Keratinocyte (primary cell): Measurements from ENCODE around the gene PLPP1. TPM values are rescaled to one million over a fixed set of nuclear protein-coding genes. Genes with fewer than 3 reads are reported as not detected.

Experiments used
- DNase-seq: peaks from one replicate; pipeline ENCODE4 v3.0.0-alpha.2; 2011; ENCODE audit warnings: low read depth, missing footprints, low spot score
- FAIRE-seq: peaks from 2 replicates; lab custom pipeline; 2011; peaks lifted over from hg19 to GRCh38; lab: Jason Lieb, UNC
- H2AFZ ChIP-seq: 2 replicates; pipeline ENCODE4 v1.6.0; 2012; ENCODE audit warnings: low read length, control low read depth, inconsistent platforms; ENCODE audit not compliant: control insufficient read depth
- H3K27ac ChIP-seq: 2 replicates; pipeline ENCODE4 v1.5.1; 2011; ENCODE audit warnings: low read length; ENCODE audit not compliant: control insufficient read depth, insufficient read depth
- H3K27me3 ChIP-seq: 3 replicates; pipeline ENCODE4 v1.6.0; 2011; ENCODE audit warnings: low read length; ENCODE audit not compliant: control insufficient read depth, insufficient read depth; ENCODE audit errors: extremely low read depth
- H3K36me3 ChIP-seq, 2 experiments: 2 replicates in 1 of 2; 3 replicates in 1 of 2; pipeline ENCODE4 v1.5.1; 2011; ENCODE audit warnings: low read length in 2 of 2, mild to moderate bottlenecking in 1 of 2; ENCODE audit not compliant: control insufficient read depth in 2 of 2, insufficient read depth in 2 of 2; ENCODE audit errors: extremely low read depth in 1 of 2
- H3K4me1 ChIP-seq: 3 replicates; pipeline ENCODE4 v1.5.1; 2011; ENCODE audit warnings: low read length; ENCODE audit not compliant: control insufficient read depth, insufficient read depth; ENCODE audit errors: extremely low read depth
- H3K4me2 ChIP-seq: 3 replicates; pipeline ENCODE4 v1.6.0; 2011; ENCODE audit warnings: low read depth, low read length; ENCODE audit not compliant: control insufficient read depth, insufficient read depth; ENCODE audit errors: extremely low read depth
- H3K4me3 ChIP-seq, 3 experiments: fragments of 200-600 bp in 1 of 3; sonication (generic) in 1 of 3; 2 replicates in 2 of 3; 3 replicates in 1 of 3; pipeline ENCODE4 v1.5.1; 2011 to 2016; ENCODE audit warnings: low read length in 3 of 3, mild to moderate bottlenecking in 3 of 3, control low read depth in 2 of 3, inconsistent platforms in 1 of 3, low read depth in 1 of 3, mixed read lengths in 1 of 3, mixed run types in 1 of 3, moderate library complexity in 1 of 3; ENCODE audit not compliant: control insufficient read depth in 2 of 3, insufficient read depth in 2 of 3; ENCODE audit errors: extremely low read depth in 1 of 3
- H3K79me2 ChIP-seq: 2 replicates; pipeline ENCODE4 v1.6.0; 2012; ENCODE audit warnings: low read length; ENCODE audit not compliant: control insufficient read depth, insufficient read depth
- H3K9ac ChIP-seq: 3 replicates; pipeline ENCODE4 v1.6.0; 2011; ENCODE audit warnings: low read length; ENCODE audit not compliant: control insufficient read depth, insufficient read depth; ENCODE audit errors: extremely low read depth
- H3K9me1 ChIP-seq: 3 replicates; pipeline ENCODE4 v1.6.0; 2011; ENCODE audit warnings: low read length; ENCODE audit not compliant: control insufficient read depth, insufficient read depth; ENCODE audit errors: extremely low read depth
- H3K9me3 ChIP-seq: 2 replicates; pipeline ENCODE4 v1.5.1; 2012; ENCODE audit warnings: low read depth, low read length; ENCODE audit not compliant: control insufficient read depth
- H4K20me1 ChIP-seq: 3 replicates; pipeline ENCODE4 v1.6.0; 2011; ENCODE audit warnings: low read length; ENCODE audit not compliant: control insufficient read depth, insufficient read depth; ENCODE audit errors: extremely low read depth
- CTCF ChIP-seq, 3 experiments: IDR thresholded peaks in 1 of 3; conservative IDR thresholded peaks in 1 of 3; optimal IDR thresholded peaks in 1 of 3; 2 replicates in 2 of 3; 3 replicates in 1 of 3; pipeline versions ENCODE3 to v1.5.1; 2011; ENCODE audit warnings: low read length in 3 of 3, mild to moderate bottlenecking in 3 of 3, moderate library complexity in 2 of 3, control low read depth in 1 of 3, inconsistent platforms in 1 of 3; ENCODE audit not compliant: insufficient read depth in 2 of 3; ENCODE audit errors: extremely low read depth in 1 of 3
- EZH2 ChIP-seq: IDR thresholded peaks from one replicate; pipeline ENCODE4 v1.6.1; 2012; ENCODE audit warnings: inconsistent platforms, mild to moderate bottlenecking, low read length, moderate library complexity
- dilution Hi-C: fragments of 300-500 bp; cut with MboI; formaldehyde crosslinking; loops from one replicate; pipeline ENCODE4 v1.7.0; 2020; ENCODE audit warnings: low sequenced_read_pairs; ENCODE audit not compliant: extremely low pct_ligation_motif_present
- polyA plus RNA-seq, 5 experiments: library from polyadenylated mRNA; depleted of rRNA in 3 of 5; stranded (reverse) in 3 of 5; stranded (forward) in 1 of 5; unstranded in 1 of 5; fragments of >200 nt; gene quantifications; 1 replicate in 1 of 5; 2 replicates in 3 of 5; 3 replicates in 1 of 5; pipeline versions ENCODE4 v1.2.1 to v1.2.3, GENCODE V29; 2011 to 2012; ENCODE audit warnings: missing spikeins in 2 of 5, low read depth in 1 of 5, low replicate concordance in 1 of 5

The PLPP1 gene
- polyA plus RNA-seq, 1 donor (not counting 4 experiments of a cell fraction or from before 2014, with no cell fraction given): 13.2 TPM

GRCh38 chr5:55582256-55582655 lies 47.5 kb upstream of the PLPP1 start:
- H3K79me2 ChIP-seq: no peaks in the 10 kb centered on the region
- H3K9me1 ChIP-seq: no peaks in the 10 kb centered on the region
- H2AFZ ChIP-seq: no peak overlapping the region
- no peak overlapping the region for H3K27ac ChIP-seq
- FAIRE-seq: no peak
- H3K4me1 ChIP-seq: peaks cover 5% of the 10 kb centered on the region
- TF ChIP-seq CTCF (optimal IDR thresholded peaks at IDR 0.05 in 1 of 3, IDR thresholded peaks at IDR 0.05 in 1 of 3, conservative IDR thresholded peaks at IDR 0.05 in 1 of 3; ENCODE audit: extremely low read depth in 1 of 3, insufficient read depth in 2 of 3, low read length in 3 of 3): no peak
- no peak for TF ChIP-seq EZH2
- H4K20me1 ChIP-seq: no peaks in the 10 kb centered on the region
- H3K36me3 ChIP-seq: no peaks in the 10 kb centered on the region
- no peak overlapping the region for H3K4me2 ChIP-seq
- no peaks in the 10 kb centered on the region for H3K27me3 ChIP-seq
- H3K9me3 ChIP-seq: no peaks in the 10 kb centered on the region
- dilution Hi-C loops: no loop called here
- no peak for DNase-seq
- H3K4me3 ChIP-seq: no peak overlapping the region
- no peak overlapping the region for H3K9ac ChIP-seq

GRCh38 chr5:55580042-55580441 lies 45.3 kb upstream of the PLPP1 start:
- Histone ChIP-seq H3K9me3 (no peaks in the 10 kb centered on the region), H3K36me3 (no peaks in the 10 kb centered on the region), H3K4me2 (no peak overlapping the region), H3K4me1 (peaks cover 10% of the 10 kb centered on the region), H3K27ac (no peak overlapping the region), H3K9me1 (no peaks in the 10 kb centered on the region), H4K20me1 (no peaks in the 10 kb centered on the region), H3K4me3 (no peak overlapping the region), H2AFZ (no peak overlapping the region), H3K79me2 (no peaks in the 10 kb centered on the region), H3K27me3 (no peaks in the 10 kb centered on the region), H3K9ac (no peak overlapping the region)
- dilution Hi-C loops: no loop called here
- FAIRE-seq (no peak), DNase-seq (no peak)
- TF ChIP-seq CTCF (optimal IDR thresholded peaks at IDR 0.05 in 1 of 3, IDR thresholded peaks at IDR 0.05 in 1 of 3, conservative IDR thresholded peaks at IDR 0.05 in 1 of 3; ENCODE audit: extremely low read depth in 1 of 3, insufficient read depth in 2 of 3, low read length in 3 of 3) (no peak), EZH2 (no peak)
